SU-DHL-6 (cell line): ENCODE results near the gene SLC29A2.

Experiments used
- CTCF ChIP-seq: fragments of 200-600 bp; sonication (generic); IDR thresholded peaks from one replicate; pipeline ENCODE4 v1.5.1; 2017; ENCODE audit warnings: antibody characterized with exemption, mild to moderate bottlenecking, low read length, moderate library complexity; ENCODE audit not compliant: insufficient read depth, poor library complexity, severe bottlenecking
- EZH2phosphoT487 ChIP-seq: fragments of 200-600 bp; sonication (generic), shearing (Covaris generic); conservative IDR thresholded peaks from 2 replicates; pipeline ENCODE4 v1.6.1; 2018; ENCODE audit warnings: mild to moderate bottlenecking, antibody characterized with exemption, low read length, moderate library complexity, mixed read lengths

DNA sequence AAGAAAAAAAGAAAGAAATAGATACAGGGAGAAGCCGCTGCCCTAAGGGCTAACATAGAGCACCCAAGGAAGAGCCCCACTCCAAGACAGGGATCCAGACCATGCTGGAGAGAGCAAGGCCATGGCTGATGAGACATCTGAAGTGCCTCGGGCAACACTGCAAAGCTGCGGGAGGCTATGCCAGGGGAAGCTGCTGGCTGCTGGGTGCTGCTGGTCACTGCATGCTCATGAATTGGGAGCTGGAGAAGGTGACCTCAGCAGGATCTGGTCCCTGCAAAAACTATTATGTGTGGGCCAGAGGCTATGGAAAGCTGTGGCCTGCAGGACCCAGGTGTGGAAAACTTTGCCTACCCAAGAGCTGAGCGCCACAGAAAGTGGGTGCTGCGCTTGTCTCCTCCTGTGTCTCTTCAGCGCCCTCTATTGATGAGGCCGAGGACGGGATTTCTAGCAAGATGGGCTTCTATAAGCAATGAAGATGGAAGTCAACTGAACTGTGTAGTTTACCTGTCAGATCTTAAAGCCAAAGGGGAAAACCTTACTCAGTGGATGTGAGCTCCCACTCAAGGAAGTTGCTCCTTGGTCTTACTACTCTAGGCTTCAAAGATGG lies 17.3 kb upstream of the SLC29A2 start:
- TF ChIP-seq EZH2phosphoT487 (no peak), CTCF (peak; percentile 84)
